Uterus (tissue), 4 donors: ENCODE results near the gene PAX2. TPM values are rescaled to one million over a fixed set of nuclear protein-coding genes. Genes with fewer than 3 reads are reported as not detected.

Experiments
- DNase-seq, 2 donors: peaks; one replicate each; pipeline ENCODE4 v3.0.0-alpha.2; 2019 to 2020
- H3K27ac ChIP-seq, 2 donors: fragments of 200-600 bp; sonication (generic); 1 replicate in 1 of 2; 2 replicates in 1 of 2; pipeline ENCODE4 v1.5.1; 2016 to 2018
- H3K27me3 ChIP-seq, 2 donors: fragments of 200-600 bp; sonication (generic); one replicate each; pipeline ENCODE4 v1.5.1; 2018 to 2019; ENCODE audit warnings: control low read depth in 1 of 2
- H3K36me3 ChIP-seq, 2 donors: fragments of 200-600 bp; sonication (generic); one replicate each; pipeline ENCODE4 v1.5.1; 2019; ENCODE audit warnings: control low read depth in 1 of 2
- H3K4me1 ChIP-seq, 2 donors: fragments of 200-600 bp; sonication (generic); one replicate each; pipeline ENCODE4 v1.5.1; 2018 to 2019; ENCODE audit warnings: control low read depth in 1 of 2
- H3K4me3 ChIP-seq, 2 donors: fragments of 200-600 bp; sonication (generic); 1 replicate in 1 of 2; 2 replicates in 1 of 2; pipeline ENCODE4 v1.5.1; 2018 to 2019; ENCODE audit warnings: mild to moderate bottlenecking in 1 of 2
- H3K9me3 ChIP-seq, 2 donors: fragments of 200-600 bp; sonication (generic); one replicate each; pipeline ENCODE4 v1.5.1; 2019; ENCODE audit warnings: control low read depth in 1 of 2
- POLR2A ChIP-seq, 2 donors: fragments of 450-650 bp; IDR thresholded peaks; one replicate each; pipeline ENCODE4 v1.6.1; 2016; ENCODE audit warnings: antibody characterized with exemption in 2 of 2, mild to moderate bottlenecking in 1 of 2, moderate library complexity in 1 of 2
- intact Hi-C: fragments of 100-400 bp; cut with DNase I; formaldehyde crosslinking; loops from one replicate; pipeline ENCODE4 v1.15.1; 2023; ENCODE audit warnings: low total_unique reads
- total RNA-seq, 4 donors: library from RNA; depleted of rRNA in 3 of 4; stranded (reverse); fragments of >200 nt in 3 of 4; gene quantifications; one replicate each; pipeline versions ENCODE4 v1.1.0 to v1.2.4, GENCODE V29; 2014 to 2023
- TF ChIP-seq, protein P1 (sequence below), 4 experiments: fragments of 200-600 bp in 2 of 4; fragments of 450-650 bp in 2 of 4; sonication (generic) in 2 of 4; IDR thresholded peaks; one replicate each; pipeline ENCODE4 v1.5.1; 2016 to 2019; ENCODE audit warnings: antibody characterized with exemption in 4 of 4, mild to moderate bottlenecking in 2 of 4, moderate library complexity in 1 of 4
- donor health status: DM: yes; HTN: yes; CAD: no.

The PAX2 gene
- total RNA-seq, 4 donors from 2014 or later: 0.64 to 39.7 (median 21.3) TPM; not detected in 1

DNA sequence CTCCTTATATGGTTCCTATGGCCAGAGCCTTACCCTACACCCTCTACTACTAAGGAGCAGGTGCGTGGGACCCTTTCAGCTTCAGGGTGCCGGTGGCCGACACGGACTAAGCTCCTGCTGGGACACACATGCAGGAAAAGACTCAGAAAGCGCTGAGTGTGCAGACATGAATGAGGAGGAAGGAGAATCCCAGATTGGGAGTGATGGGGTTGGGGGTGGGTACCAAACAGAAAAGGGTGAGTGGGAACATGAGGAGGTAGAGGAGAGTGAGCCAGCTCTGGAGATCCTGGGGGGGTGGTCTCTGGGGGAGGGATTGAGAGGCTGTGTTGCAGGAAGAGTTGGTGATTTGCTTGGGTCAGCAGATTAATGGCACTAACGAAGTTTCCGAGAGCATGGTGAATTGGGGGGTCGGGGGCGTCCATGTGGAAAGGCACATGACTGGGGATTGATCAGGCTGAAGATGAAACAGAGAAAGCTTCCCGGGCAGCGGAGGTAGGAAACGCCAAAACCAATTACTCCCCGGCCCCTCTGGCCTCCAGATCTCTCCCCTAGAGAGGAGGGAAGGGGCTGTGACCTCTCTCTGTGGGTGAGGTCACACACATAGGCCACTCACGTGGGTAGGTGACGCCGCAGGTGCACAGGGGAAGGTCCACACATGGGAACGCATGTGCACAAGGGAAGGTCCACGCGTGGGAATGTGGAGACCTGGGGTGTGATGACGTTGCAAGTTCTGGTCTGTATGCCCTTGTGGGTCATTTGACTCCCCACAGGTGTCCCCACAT, 129.5 kb downstream of the PAX2 start:
- Histone ChIP-seq H3K4me3 (no peak overlapping the region), H3K27me3 (no peaks in the 10 kb centered on the region), H3K36me3 (no peaks in the 10 kb centered on the region), H3K27ac (no peak overlapping the region), H3K9me3 (no peaks in the 10 kb centered on the region), H3K4me1 (no peaks in the 10 kb centered on the region)
- TF ChIP-seq POLR2A (IDR thresholded peaks at IDR 0.05): no peak
- TF ChIP-seq, protein P1, sequence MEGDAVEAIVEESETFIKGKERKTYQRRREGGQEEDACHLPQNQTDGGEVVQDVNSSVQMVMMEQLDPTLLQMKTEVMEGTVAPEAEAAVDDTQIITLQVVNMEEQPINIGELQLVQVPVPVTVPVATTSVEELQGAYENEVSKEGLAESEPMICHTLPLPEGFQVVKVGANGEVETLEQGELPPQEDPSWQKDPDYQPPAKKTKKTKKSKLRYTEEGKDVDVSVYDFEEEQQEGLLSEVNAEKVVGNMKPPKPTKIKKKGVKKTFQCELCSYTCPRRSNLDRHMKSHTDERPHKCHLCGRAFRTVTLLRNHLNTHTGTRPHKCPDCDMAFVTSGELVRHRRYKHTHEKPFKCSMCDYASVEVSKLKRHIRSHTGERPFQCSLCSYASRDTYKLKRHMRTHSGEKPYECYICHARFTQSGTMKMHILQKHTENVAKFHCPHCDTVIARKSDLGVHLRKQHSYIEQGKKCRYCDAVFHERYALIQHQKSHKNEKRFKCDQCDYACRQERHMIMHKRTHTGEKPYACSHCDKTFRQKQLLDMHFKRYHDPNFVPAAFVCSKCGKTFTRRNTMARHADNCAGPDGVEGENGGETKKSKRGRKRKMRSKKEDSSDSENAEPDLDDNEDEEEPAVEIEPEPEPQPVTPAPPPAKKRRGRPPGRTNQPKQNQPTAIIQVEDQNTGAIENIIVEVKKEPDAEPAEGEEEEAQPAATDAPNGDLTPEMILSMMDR (IDR thresholded peaks at IDR 0.05): no peak
- intact Hi-C loops: no loop called here
- DNase-seq: no peak

DNA sequence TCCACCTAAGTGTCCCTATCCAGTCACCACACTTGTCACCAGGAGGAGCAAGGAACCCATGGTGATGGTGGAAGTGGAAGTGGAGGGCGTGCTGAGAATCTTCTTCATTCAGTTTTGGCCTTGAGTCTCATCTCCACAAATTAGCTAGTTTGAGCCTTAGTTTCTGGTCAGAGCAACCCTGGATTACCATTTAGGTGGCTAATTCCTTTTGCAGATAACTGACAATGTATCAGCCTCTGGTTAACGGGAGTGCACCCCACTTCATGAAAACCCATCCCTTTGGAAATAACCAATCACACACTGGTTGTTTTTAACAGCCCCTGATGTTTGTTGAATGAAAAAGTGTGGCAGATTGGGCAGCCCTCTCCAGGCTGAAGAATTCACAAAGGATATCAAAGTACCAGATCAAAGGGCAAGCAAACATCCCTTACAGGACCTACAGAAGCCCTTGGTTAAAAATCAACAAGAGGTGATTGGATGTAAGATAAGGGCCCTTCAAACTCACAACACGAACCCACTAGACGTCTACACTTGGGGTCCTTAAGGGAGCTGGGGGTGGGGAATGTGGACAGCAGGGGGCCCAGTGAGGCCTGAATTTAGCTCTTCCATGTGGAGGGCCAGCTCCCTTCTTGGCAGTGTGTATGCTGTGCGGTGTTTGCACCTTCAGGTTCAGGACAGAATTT, 130.2 kb downstream of the PAX2 start:
- H3K4me3 ChIP-seq: no peak overlapping the region
- intact Hi-C loops: no loop called here
- DNase-seq: no peak
- no peaks in the 10 kb centered on the region for H3K36me3 ChIP-seq
- H3K27ac ChIP-seq: no peak overlapping the region
- no peak for TF ChIP-seq POLR2A (IDR thresholded peaks at IDR 0.05)
- TF ChIP-seq, protein P1 (IDR thresholded peaks at IDR 0.05): no peak
- no peaks in the 10 kb centered on the region for H3K4me1 ChIP-seq
- H3K27me3 ChIP-seq: no peaks in the 10 kb centered on the region
- H3K9me3 ChIP-seq: no peaks in the 10 kb centered on the region

DNA sequence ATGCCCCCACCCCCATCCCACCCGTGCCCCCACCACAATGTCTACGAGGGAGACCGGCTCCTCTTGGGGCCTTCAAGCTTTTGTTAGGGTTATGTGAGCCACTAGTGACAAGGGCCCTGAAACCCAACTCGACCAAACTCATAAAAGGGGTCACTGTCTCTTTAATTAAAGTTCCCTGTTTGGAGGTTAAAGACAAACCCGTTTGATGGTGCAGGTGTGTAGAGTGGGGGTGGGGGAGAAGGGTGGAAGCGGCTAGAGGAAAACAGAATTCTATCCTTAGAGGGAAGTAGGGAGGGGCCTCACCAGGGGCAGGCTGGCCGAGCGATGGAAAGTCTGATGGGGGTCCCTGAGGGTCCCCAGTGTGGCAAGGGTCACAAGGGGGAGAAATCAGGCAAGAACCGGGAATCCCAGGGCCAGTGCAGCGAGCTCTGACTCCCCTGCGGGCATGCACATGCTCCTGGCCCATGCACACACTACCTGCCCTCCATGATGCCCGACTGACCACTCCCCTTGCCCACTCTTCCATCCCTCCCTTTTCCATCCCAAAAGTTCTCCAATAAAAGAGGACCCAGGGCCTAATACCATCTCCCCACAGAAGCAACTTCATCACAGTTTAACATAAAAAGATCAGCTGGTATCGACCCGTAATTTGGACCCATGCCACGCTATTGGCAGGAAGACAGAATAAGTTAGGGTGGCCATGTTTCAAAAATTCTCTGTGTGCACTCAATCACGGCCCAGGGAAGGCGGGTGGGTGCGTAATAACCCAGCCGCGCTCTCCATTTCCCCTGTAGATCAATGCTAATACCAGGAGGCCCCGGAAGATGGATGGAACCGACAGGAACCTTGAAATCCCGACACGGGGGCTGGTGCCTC, 131.4 kb downstream of the PAX2 start:
- no peak for TF ChIP-seq POLR2A (IDR thresholded peaks at IDR 0.05)
- H3K4me3 ChIP-seq: no peak overlapping the region
- H3K9me3 ChIP-seq: no peaks in the 10 kb centered on the region
- H3K27ac ChIP-seq: no peak overlapping the region
- H3K36me3 ChIP-seq: no peaks in the 10 kb centered on the region
- H3K27me3 ChIP-seq: no peaks in the 10 kb centered on the region
- intact Hi-C loops: no loop called here
- no peak for DNase-seq
- peaks cover 0 to 2% of the 10 kb centered on the region in 2 donors for H3K4me1 ChIP-seq

DNA sequence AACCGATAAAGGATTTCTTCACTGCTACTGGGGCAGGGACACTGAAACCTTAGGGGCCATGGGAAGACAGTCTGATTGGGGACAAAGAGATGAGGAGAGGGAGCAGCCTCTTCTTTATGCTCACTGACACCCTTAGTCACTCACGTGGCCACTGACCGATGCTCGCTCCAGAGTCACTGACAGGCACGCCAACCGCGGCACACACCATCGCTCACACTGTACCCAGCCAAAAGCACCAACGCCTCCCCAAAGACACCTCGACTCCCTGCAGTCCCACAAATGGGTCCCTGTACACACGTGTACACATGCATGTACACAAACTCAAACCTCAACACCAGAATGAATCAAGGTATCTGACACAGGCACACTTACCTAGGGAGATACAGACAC, 132.1 kb downstream of the PAX2 start:
- Histone ChIP-seq H3K4me3 (no peak overlapping the region), H3K27me3 (no peaks in the 10 kb centered on the region), H3K27ac (no peak overlapping the region), H3K9me3 (no peaks in the 10 kb centered on the region), H3K36me3 (no peaks in the 10 kb centered on the region), H3K4me1 (peaks cover 0 to 8% of the 10 kb centered on the region in 2 donors)
- no peak for DNase-seq
- intact Hi-C loops: no loop called here
- TF ChIP-seq, protein P1 (IDR thresholded peaks at IDR 0.05): no peak
- no peak for TF ChIP-seq POLR2A (IDR thresholded peaks at IDR 0.05)

DNA sequence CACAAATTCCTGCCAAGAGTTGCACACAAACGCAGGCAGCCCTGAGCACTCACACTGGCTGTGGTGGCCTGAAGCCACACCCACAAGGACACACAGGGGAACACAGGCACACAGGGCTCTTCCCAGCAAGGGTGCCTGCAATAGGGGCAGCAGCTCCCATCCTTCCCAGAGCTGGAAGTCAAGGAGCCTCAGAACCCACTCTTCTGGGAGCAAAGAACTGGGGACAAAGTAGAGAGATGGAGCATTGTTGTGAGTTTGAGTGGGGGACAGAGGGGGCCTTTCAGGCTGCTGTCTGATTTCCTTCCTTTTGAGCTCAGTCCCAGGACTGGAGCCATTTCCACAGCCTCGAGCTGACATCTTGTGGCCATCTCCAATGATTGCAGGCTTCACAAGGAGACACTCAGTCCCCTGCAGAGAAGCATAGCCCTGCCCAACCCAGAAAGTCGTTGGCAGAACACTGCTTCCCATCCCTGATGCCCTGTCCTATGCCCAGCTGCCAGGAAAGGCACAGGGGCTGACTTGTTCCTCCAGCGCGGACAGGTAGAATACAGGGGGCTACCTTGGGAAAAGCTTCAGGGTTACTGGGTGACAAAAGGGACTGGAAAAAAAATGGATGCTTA, 133.0 kb downstream of the PAX2 start:
- Histone ChIP-seq H3K27ac (no peak overlapping the region), H3K4me3 (no peak overlapping the region), H3K9me3 (no peaks in the 10 kb centered on the region), H3K27me3 (no peaks in the 10 kb centered on the region), H3K4me1 (peaks cover 0 to 12% of the 10 kb centered on the region in 2 donors), H3K36me3 (no peaks in the 10 kb centered on the region)
- TF ChIP-seq, protein P1 (IDR thresholded peaks at IDR 0.05): peak; percentile 38 to 71 (median 54)
- no peak for TF ChIP-seq POLR2A (IDR thresholded peaks at IDR 0.05)
- intact Hi-C loops: no loop called here
- DNase-seq: peak; percentile 51 to 56
